Measurements from ENCODE around the gene MAMDC4.
A peak's percentile ranks its signal among the peaks of the same experiment; 100 is the strongest.
"Not testable (repeated sequence)": the region's sequence is repeated elsewhere in the genome, so short reads cannot be mapped to it uniquely, and the experiment has no call there.

The MAMDC4 gene

DNA sequence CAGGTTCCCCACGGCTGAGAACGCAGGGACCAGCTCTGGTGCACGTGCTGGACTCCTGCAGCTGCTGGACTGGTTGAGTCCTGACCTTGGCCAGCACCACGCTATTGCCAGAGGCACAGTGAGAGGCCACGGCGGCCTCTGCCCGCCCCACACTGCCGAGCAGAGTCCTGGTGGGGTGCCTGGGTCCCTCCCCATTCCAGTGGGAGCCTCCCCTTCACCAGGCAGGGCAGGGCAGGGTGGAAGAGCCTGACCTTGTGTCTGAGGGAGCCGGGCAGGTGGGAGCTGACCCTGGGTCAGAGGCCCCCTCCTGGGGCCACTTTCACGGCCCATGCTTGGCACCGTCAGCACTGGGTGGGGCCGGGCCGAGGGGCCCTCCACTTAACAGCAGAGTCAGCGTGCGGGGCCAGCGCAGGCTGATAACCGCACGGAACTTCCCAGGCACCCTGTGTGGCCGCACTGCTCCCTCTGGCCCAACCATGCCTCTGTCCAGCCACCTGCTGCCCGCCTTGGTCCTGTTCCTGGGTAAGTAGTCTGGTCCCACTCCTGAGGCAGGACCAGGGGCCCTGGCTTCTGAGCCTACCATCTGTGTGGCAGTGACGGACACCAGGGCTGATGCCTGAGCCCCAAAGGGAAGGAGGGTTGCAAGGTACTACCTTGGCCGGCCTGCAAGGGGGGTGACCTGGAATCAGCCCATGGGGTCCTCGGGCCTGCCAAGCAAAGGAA lies at the start of gene MAMDC4:
Gene MAMDC4 (plus strand): TSS at position 406 of the 723 bp plus-strand sequence. CDS start 71 bp downstream, at position 477.
- no peak for DNase-seq (ENCODE audit: low read depth)

DNA sequence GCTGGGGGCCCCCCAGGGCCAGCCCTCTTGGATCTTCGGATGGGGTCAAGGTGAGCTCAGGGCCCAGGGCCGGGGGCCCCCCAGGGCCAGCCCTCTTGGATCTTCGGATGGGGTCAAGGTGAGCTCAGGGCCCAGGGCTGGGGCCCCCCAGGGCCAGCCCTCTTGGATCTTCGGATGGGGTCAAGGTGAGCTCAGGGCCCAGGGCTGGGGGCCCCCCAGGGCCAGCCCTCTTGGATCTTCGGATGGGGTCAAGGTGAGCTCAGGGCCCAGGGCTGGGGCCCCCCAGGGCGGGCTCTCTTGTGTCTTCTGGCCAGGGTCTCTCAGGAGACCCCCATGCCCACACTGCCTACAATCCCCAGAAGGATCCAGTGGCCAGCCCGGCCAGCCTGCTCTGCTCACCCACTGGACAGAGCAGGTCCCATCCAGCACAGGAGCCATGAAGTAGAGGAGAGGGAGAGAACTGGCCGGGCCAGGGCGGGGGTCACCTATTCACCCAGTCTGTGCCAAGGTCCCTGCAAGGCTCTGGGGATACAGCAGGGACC lies 49.1 kb upstream of the MAMDC4 start:
- DNase-seq (ENCODE audit: low read depth) = not testable (repeated sequence)

DNA sequence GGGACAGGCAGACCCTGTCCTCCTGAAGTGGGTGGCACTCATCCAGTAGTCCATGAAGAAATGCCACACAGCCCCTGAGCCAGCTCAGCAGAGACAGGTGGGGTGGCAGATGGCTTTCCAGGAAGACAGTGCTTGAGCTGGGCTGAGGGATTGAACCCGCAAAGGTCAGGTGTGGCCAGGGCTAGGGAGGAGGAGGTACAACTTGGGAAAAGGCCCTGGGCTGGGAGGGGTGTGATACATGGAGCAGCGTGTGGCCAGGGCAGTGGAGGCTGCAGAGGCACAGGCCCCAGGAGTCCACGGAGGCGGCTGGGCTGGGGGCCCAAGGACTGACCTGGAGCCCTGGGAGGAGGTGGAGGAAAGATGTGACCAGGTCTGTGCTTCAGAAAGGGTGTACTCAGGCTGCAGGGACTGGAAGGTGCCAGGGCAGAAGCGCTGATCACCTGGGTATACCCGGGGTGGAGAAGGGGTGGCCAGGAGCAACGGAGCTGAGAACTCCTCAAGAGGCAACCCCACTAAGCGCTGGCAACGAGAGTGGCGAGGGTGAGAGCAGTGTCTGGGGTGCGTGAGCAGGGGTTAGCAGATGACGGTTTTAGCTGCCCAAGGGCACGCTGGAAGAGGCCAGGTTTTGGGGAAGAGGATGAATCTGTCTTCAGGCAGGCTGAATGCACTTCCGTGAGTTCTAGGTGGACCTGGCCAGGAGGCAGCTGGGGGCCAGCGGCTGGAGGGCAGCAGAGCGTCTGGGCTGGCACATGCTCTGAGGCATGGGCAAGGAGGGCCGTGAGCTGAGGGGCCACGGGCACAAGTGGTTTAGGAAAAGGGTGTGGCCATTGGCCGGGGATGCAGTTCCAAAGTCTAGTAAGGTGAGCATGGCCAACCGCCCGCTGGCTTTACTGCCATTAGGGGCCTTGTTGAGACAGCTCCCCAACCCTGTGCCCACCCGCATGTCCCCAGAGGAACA lies 48.3 kb upstream of the MAMDC4 start:
- DNase-seq (ENCODE audit: low read depth) = no peak

DNA sequence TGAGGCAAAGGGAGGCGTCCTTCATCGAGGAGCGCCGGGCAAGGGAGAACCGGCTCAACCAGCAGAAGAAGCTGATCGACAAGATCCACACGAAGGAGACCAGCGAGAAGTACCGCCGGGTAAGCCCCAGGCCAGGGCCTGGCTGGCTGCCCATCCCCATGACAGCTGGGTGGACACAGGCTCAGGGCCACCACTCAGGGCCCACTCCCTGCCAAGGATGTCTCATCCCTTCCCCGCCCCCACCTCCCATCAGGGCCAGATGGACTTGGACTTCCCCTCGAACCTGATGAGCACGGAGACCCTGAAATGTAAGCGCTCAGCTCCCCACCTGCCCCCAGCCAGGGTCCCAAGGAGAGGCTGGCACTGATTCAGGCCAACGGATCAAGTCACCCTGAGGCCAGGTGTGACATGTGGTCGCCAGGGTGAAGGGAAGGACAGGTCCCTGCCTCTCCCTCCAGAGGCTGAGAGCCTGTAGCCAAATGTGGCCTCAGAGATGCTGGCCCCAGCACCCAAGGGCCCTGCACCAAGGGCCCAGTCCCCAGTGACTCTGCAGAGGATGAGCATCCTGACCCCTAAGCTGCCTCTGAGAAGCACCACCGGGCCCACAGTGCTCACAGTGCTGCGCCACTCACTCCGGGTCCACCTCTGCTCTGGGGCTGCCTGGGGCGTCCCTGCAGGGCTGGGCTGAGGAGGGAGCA lies 47.5 kb upstream of the MAMDC4 start:
- DNase-seq (ENCODE audit: low read depth) = no peak

DNA sequence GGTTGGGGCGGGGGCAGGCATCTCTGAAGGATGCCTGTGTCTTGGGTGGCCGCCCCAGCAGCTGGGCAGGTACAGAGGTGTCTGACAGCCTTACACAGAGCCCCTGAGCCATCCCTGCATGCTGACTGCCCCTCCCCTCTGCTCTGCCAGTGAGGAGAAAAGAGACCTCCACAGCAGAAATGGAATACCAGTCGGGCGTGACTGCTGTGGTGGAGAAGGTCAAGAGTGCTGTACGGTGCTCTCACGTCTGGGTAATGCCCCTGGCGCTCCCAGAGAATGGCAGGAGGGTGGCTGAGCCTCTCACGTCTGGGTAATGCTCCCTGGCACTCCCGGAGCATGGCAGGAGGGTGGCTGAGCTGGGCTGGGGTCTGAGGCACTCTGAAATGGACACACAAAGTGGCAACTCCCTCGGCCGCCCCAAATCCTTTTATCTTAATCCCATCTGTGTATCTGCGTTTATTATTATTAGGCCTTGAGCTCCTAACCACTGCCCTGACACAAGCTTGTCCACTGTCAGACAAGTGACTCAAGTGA lies 46.9 kb upstream of the MAMDC4 start:
- no peak for DNase-seq (ENCODE audit: low read depth)

DNA sequence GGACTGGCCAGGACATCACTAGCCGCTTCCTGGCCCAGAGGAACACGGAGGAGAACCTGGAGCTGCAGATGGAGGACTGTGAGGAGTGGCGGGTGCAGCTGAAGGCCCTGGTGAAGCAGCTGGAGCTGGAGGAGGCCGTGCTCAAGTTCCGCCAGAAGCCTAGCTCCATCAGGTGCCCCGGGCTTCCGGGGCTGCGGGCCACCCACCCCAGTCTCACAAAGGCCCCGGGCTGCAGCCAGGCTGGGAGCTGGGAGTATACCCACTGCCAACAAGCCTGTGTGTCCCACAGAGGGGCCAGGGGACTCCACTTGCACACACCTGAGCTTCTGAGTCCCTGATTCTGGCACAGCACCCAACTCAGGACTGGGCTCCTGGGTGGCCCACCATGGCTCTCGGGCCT lies 46.1 kb upstream of the MAMDC4 start:
- no peak for DNase-seq (ENCODE audit: low read depth)

DNA sequence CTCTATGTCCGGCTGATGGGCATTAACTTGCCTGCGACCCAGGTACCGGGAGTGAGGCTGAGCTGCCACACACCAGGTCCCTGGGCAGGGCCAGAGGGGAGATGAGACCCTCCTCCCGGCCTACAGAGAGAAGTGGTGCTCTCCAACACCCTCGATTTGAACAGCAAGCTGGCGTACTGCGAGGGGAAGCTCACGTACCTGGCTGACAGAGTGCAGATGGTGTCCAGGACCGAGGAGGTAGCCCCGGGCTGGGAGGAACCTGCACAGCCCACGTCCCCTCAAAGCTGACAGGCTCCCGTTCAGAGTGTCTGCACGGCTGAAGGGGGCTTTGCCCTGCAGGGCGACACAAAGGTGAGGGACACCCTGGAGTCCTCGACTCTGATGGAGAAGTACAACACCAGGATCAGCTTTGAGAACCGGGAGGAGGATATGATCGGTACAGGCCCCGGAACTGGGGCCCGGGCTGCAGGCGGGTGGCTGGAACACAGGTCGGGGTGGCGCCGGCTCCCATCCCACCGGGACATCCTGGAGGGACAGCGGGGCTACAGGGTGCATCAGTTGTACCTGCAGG lies 45.4 kb upstream of the MAMDC4 start:
- DNase-seq (ENCODE audit: low read depth) = no peak

DNA sequence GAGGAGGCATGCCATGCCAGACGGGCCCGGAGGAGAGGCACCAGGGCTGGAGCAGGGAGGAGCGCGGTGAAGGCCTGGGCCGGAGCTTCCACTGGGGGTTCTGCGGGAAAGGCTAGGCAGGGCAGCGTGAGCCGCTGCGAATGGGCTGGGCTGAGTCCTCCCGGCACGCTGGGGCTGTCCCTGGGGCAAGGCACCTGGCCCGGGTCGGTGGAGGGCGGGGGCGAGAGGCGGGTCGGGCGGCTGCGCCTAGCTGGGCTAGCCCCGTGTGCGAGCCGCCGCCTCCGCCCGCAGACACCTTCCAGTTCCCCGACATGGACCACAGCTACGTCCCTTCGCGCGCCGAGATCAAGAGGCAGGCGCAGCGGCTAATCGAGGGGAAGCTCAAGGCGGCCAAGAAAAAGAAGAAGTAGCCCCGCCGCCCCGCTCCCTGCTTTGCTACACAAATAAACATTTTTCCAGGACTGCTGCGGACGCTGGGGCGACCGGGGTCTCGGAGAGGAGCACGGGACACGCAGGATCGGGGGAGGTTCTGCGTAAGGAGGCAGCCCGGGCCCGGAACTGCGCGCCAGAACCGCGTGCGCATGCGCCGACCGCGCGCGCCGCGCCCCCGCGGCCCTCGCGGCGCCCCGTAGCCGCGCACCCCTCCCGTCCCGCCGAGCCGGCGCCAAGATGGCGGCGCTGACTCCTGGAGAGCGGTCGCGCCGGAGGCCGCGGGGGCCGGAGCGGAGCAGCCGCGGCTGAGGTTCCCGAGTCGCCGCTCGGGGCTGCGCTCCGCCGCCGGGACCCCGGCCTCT lies 44.7 kb upstream of the MAMDC4 start, which contains the start of gene RABL6:
Gene RABL6 (plus strand): TSS at position 668 of the 794 bp plus-strand sequence. CDS start 249 bp downstream, outside the sequence.
- DNase-seq (ENCODE audit: low read depth) = peak; percentile 66

DNA sequence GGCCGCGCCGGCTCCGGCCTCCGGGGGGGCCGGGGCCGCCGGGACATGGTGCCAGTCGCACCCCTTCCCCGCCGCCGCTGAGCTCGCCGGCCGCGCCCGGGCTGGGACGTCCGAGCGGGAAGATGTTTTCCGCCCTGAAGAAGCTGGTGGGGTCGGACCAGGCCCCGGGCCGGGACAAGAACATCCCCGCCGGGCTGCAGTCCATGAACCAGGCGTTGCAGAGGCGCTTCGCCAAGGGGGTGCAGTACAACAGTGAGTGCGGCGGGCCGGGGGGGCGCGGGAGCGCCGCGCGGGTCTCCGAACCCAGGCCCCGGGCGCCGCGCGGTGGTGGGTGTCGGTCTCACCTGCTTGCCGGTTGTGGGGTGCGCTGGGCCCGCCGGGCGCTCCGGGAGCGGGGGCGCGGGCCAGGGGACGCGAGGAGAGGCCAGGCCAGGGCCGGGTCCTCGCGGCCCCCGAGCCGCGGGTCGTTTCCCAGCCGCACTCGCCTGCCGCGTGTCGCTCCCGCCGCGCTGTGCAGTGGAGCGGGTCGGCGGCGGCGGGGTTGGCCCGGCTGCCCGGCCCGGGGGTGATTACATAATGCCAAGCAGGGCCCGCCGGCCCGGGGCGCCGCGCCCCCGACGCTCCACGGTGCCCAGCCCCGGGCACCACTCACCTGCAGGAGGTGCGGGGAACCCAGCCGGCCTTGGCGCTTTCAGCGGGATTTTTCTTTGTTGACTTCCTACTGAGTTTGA lies 43.9 kb upstream of the MAMDC4 start:
- peak; percentile 30 for DNase-seq (ENCODE audit: low read depth)

DNA sequence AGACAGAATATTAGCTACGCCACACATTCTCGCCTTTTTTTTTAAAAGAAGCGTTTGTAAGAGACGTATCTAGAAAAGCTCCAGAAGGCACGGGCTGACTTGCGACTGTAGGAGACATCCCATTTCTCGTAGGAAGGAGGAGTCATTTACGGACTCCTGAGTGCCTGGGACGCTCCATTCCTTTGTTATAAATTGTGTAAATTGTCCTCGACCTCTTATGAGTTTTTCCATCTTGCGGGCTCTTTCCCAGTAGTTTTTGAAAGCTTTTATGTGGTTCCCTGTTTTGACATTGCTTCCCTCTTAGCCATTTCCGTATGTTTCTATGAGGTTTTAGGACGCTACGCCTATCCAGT lies 43.4 kb upstream of the MAMDC4 start:
- DNase-seq (ENCODE audit: low read depth) = no peak

DNA sequence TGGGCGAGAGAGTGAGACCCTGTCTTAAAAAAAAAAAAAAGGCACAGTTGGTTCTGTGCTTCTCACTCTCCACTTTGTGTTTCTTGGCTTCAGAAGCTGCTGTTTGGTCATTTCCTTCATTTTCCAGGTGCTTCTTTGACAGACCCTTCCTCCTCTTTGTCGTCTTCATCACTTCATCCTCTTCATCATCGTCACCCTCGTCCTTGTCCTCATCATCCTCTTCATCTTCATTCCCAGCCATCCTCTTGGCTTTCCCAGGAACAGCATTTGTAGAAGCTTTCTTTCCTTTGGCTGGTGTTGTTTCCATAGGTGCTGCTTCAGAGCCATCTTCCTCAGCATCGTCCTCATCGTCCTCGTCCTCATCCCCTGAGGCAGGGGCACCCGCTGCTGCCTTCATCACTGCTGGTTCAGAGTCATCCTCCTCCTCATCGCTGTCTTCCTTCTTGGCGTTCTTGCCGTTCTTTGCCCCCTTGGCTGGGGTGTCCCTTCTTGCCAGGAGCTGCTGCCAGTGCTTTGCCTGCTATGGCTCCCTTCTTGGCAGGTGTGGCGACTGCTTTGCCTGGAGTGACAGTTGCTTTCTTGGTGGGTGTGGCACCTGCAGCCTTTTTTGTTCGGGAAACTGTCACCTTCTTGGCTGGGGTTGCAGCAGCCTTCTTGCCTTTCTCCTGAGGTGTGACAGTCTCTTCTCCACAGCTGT lies 37.3 kb upstream of the MAMDC4 start:
- DNase-seq (ENCODE audit: low read depth) = no peak

DNA sequence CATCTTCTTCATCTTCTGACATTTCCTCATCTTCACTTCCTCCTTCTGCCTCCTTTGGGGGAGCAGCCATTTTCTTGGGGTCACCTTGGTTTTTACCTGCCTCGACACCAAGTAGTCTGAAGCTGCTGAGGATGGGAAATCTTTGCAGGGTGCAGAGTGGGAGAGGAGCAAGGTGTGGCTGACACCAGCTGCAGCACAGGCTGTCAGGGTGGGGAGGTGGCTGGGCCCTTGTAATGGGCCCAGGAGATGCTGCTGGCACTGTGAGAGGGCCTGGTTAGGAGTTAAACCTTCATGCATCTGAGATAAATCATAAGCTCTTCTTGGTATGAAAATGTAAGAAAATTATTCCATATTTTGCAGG lies 36.7 kb upstream of the MAMDC4 start:
- no peak for DNase-seq (ENCODE audit: low read depth)

DNA sequence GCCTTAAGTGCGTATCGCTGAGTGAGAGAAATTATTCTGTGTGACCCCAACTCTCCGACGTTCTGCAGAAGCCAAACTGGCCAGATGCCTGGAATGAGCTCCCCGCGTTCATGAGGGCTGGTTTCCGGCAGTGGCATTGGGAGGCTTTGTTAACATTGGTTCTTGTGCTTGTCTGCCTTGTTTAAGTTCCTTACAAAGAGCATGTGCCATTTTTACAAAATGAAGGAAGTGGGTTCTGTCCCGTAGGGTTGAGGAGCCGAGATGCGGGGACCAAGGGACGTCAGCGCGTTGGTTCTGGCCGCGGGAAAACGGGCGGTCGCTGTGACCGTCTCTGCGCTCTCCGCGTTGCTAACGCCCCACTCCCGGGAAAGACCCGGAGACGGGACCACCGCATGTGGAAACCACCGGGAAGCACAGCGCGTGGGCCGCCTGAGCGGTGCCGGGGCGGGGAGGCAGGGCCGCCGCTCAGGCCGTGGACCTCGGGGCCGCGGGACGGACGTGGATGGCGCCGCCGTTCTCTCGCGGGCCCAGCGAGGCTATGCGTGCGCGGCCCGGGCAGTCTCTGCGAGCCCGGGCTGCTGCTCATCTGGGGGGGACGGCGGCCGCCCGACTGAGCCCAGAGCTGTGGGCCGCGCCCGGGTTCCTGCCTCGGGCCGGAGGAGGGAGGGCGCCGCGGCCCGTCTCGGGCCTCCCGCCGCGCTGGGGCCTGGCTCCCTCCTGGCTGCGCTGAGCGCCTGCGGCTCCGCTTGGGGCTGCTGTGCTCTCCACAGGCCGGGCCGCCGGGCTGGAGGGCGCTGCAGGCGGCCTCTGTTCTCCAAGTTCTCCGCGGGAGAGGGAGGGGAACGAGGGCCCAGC lies 30.9 kb upstream of the MAMDC4 start:
- DNase-seq (ENCODE audit: low read depth) = no peak

DNA sequence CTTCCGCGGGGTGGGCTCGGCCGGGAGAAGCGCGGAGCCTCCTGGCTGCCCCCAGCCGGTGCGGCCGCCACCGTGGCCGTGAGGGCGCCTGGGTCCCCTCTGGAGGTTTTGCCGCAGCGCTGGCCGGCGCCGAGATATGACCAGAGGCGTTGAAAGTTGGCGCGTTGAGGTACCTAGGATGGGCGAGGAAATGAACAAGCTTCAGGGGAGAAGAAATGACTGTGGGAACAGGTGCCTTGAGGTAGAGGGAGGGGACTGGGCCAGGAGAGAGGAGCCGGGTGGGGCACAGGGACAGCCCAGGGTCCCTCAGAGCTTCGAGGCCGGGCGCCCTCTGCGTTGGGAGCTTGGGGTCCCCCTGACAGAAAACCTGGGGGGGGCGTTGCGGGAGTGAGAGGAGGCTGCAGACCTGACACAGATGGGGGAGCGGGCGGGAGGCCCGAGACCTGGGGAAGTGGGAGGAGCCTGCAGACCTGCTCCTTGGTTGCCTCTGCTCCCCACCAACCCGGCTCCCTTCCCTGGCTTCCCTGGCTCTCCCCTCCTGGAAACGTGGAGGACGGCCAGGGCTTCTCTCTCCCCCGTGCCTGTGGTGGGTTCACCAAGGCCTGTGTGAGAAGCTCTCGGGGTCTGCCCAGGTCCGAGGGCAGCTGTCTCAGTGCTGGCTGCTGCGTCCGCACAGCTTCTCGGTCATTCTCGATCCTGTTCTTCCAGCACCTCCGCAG lies 30.2 kb upstream of the MAMDC4 start:
- no peak for DNase-seq (ENCODE audit: low read depth)

DNA sequence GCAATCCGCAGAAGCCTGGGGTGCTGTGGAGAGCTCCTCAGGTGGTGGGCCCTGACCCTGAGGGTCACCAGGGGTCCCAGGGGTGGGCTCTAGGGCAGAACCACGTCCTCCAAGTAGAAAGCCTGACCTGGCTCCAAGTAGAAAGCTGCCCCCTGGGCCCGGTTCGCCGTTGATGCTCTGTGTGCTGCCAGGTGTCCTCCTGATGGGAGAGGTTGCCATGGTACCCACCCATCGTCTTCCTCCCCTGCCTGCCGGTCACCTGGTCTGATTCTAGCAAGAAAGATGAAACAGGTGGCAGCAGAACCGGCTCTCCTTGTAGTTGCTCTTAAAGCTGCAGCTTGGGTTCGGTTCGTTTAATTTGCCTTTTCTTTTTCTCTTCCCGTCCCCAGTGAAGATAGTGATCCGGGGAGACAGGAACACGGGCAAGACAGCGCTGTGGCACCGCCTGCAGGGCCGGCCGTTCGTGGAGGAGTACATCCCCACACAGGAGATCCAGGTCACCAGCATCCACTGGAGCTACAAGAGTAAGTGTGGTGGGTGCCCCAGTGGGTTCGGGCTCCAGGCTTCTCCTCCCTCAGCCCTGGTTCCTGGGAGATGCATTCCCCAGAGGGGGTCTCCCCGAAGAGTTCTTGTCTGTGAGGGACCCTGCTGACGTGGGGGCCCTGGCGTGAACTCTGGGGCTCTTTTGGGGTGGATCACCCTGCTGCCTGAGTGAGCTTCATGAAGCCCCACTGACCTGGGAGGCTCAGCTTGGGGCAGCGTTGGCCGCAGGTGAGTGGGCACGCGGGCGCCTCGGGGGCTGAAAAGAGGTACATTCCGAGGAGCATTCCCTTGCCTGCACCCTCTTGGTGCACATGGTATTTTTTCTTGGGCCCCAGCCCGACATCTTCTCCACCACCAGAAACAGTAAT lies 28.8 kb upstream of the MAMDC4 start:
- no peak for DNase-seq (ENCODE audit: low read depth)

DNA sequence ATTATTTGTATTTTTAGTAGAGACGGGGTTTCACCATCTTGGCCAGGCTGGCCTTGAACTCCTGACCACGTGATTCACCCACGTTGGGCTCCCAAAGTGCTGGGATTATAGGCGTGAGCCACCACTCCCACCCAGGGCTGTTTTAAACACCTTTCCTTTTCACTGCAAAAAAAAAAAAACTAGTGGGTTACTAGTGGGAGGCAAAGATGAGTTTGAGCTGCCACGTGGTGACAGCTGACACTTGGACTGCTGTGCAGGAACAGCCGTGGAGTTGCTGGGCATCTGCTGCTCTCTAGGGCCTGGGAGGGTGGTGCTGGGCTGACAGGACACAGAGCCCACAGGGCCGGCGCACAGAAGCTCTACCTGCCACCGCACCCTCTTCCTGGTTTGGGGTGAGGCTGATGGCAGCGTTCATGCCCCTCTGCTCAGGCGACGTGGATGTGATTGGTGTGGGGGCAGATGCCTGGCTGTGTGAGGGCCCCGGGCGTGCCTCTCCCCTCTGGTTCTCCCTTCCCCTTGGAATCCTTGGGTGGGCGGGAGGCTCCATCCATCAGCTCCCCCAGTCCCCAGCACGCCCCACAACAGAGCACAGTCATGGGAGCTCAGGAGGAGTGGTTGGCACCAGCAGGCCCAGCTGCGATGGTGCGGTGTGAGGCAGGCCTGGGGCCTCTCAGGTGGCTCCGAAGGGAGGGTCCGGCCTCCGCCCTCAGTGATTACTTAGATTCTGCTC lies 27.5 kb upstream of the MAMDC4 start:
- no peak for DNase-seq (ENCODE audit: low read depth)
